Stimulated activated CD8-positive, alpha-beta memory T cell treated with anti-CD3 and anti-CD28 coated beads, Interleukin-7, amount 100 ng/mL, for 48 hours (primary cell): ENCODE results near the gene DNAJC15.

Source experiments
- DNase-seq, 2 donors: peaks; one replicate each; pipeline ENCODE4 v3.0.0-alpha.2; 2020; ENCODE audit warnings: low read depth in 1 of 2; ENCODE audit errors: extremely low read depth in 1 of 2

The DNAJC15 gene

DNA sequence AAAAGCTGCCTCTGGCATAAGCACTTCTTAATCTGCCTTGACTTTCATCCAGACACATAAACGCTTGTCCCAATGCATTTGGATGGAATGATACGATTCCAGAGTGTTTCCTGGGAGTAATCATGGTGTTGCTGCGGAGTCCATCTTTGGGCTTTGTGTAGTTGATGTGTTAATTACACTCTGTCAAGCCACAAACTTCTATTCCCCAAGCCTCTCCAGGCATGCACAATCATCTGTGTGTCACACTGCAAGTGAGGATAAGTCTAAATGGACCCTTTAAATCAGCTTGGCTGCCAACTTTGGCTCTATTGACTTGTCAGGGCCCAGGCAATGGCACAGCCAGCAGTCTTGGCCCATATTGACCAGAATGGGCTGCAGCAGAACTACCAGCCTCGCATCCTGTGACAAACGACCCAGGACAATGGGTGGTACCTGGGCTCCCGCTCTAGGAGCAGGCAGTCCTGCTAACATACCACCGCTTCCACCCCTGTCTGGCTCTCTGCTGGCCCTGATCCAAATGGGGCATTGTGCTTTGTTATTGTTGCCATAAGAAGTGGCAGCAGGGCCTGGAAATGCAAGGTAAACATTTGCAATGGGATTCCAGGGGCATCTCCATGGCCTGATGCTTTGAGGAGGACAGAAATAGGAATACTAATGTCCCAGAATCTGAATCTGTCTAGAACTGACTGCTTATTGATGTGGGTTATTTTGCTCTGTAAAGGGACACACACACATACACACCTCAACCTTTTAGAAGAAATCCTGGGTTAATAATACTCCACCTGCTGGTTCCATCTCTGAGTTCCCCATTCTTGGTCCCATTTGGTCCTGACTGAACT lies 127.2 kb downstream of the DNAJC15 start:
- no peak for DNase-seq

- DNase-seq = no peak
These were observed 130.2 kb downstream of the DNAJC15 start for GRCh38 chr13:43153436-43154090.

- DNase-seq = no peak
These were observed 130.8 kb downstream of the DNAJC15 start for GRCh38 chr13:43154156-43154651.

GRCh38 chr13:43154839-43155238 lies 131.5 kb downstream of the DNAJC15 start:
- DNase-seq = no peak

GRCh38 chr13:43156916-43157315 lies 133.5 kb downstream of the DNAJC15 start:
- DNase-seq = no peak

DNA sequence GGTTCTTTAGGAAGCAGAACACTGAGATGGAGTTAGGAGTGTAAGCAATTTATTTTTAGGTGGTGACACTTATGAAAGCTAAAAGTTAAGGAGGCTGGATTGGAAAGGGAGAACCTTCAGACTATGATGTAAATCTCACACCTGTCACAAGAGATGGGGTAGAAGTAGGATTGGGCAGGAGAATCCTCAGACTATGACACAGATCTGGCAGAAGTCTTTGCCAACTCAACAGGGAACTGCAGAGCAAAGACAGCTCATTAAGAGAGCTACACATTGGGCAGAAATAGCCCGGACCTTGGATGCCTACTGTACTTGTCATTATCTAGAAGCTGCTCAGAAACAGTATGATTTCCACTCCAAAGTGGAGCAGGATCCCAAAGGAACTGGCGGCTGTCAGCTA lies 134.4 kb downstream of the DNAJC15 start:
- no peak for DNase-seq

GRCh38 chr13:43158516-43158915 lies 135.1 kb downstream of the DNAJC15 start:
- DNase-seq = no peak

DNA sequence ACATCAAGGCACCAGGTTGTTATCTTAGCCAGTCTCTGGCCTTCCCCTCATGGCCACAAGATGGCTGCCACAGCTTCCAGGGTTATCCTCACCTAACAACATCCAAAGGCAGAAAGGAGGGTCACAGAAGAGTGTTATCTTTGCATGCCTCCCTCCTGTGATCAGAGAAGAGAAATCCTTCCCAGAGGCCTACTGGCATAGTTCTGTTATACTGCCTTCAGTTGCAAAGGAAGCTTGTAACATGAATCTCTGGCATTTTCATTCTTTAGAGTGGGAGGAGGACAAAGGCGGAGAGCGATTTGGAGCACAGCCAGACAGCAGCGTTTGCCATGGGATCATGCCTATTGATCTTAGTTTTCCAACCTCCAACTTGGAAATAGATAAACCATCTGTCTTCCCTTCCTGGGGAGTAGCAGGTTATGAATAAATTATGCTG lies 135.7 kb downstream of the DNAJC15 start:
- no peak for DNase-seq
